Muscle layer of duodenum (tissue), 2 donors: ENCODE results near the gene FOXK1.

Experiments
- H3K27ac ChIP-seq: one replicate; pipeline ENCODE4 v1.7.0; 2013; ENCODE audit warnings: mild to moderate bottlenecking, low read length
- H3K27me3 ChIP-seq: one replicate; pipeline ENCODE4 v1.7.0; 2013; ENCODE audit warnings: low read depth, mild to moderate bottlenecking, control low read depth, low read length
- H3K36me3 ChIP-seq, 2 donors: one replicate each; pipeline ENCODE4 v1.7.0; 2013; ENCODE audit warnings: low read length in 2 of 2, control low read depth in 1 of 2, mild to moderate bottlenecking in 1 of 2; ENCODE audit not compliant: insufficient read depth in 2 of 2, control insufficient read depth in 1 of 2
- H3K4me1 ChIP-seq, 2 donors: one replicate each; pipeline ENCODE4 v1.7.0; 2013; ENCODE audit warnings: low read length in 2 of 2, mild to moderate bottlenecking in 2 of 2, control low read depth in 1 of 2, moderate library complexity in 1 of 2; ENCODE audit not compliant: insufficient read depth in 2 of 2, control insufficient read depth in 1 of 2
- H3K4me3 ChIP-seq, 2 donors: one replicate each; pipeline ENCODE4 v1.7.0; 2013; ENCODE audit warnings: low read length in 2 of 2, low read depth in 1 of 2, mild to moderate bottlenecking in 1 of 2
- H3K9me3 ChIP-seq, 2 donors: one replicate each; pipeline ENCODE4 v1.7.0; 2013; ENCODE audit warnings: low read length in 2 of 2, control low read depth in 1 of 2, mild to moderate bottlenecking in 1 of 2; ENCODE audit not compliant: control insufficient read depth in 1 of 2
- donor health status: healthy.

FOXK1 gene

GRCh38 chr7:4650433-4651047 is 31.6 kb upstream of the FOXK1 start:
- H3K27me3 ChIP-seq = no peaks in the 10 kb centered on the region
- H3K9me3 ChIP-seq = peaks cover 0 to 5% of the 10 kb centered on the region in 2 donors
- H3K4me1 ChIP-seq = peaks cover 0 to 12% of the 10 kb centered on the region in 2 donors
- peak overlapping the region; percentile 16 for H3K27ac ChIP-seq
- H3K4me3 ChIP-seq = no peak overlapping the region
- H3K36me3 ChIP-seq = no peaks in the 10 kb centered on the region

DNA sequence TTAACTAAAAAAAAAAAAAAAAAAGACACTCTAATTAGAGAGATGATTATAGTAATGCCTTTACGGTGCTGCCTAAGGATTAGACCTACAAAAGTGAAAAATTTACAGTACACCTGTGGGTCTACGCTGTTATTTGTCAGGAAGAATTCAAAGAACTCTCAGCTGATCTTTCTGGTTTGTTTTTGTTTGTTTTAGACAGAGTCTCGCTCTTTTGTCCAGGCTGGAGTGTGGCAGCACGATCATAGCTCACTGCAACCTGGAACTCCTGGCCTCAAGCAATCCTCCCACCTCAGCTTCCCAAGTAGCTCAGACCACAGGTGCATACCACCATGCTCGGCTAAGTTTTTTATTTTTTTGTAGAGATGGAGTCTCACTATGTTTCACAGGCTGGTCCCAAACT is 28.3 kb upstream of the FOXK1 start:
- Histone ChIP-seq H3K4me3 (no peak overlapping the region), H3K36me3 (no peaks in the 10 kb centered on the region), H3K4me1 (peaks cover 0 to 12% of the 10 kb centered on the region in 2 donors), H3K27ac (no peak overlapping the region), H3K27me3 (no peaks in the 10 kb centered on the region), H3K9me3 (peaks cover 0 to 2% of the 10 kb centered on the region in 2 donors)

DNA sequence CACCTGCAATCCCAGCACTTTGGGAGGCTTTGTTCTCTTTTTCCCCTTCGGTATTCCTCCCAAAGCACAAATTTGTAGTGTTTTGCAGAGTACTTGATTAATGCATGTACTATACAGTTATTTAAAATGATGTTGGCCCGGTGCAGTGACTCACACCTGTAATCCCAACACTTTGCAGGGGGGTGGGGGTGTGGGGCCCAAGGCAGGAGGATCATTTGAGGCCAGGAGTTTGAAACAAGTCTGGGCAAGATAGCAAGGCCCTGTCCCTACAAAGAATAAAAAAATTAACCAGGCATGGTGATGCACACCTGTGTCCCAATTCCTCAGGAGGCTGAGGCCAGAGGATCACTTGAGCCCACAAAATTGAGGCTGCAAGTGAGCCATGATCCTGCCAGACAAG is 26.8 kb upstream of the FOXK1 start:
- peaks cover 0 to 5% of the 10 kb centered on the region in 2 donors for H3K9me3 ChIP-seq
- no peak overlapping the region for H3K4me3 ChIP-seq
- H3K4me1 ChIP-seq = peaks cover 0 to 11% of the 10 kb centered on the region in 2 donors

DNA sequence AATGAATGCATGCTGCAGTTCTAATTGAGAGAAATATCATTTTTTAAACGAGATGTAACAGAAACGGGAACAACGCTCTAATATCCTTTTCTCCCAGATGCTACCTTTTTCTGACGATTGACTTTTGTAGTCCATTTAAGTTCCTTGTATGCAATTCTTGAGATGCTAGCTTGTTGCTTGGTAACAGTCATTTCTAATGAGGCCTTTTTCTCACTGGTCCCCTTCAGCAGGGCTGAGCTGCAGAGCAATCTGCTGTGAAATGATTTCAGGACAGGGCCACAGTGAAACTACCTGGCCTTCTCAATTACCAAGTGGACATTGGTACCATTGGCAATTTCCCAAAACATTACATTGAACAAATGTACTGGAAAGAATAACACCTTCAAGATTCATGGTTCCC is 26.2 kb upstream of the FOXK1 start:
- H3K27ac ChIP-seq = no peak overlapping the region
- H3K36me3 ChIP-seq = no peaks in the 10 kb centered on the region
- H3K4me3 ChIP-seq = no peak overlapping the region
- no peaks in the 10 kb centered on the region for H3K27me3 ChIP-seq
- H3K4me1 ChIP-seq = peaks cover 0 to 5% of the 10 kb centered on the region in 2 donors
- H3K9me3 ChIP-seq = peaks cover 0 to 5% of the 10 kb centered on the region in 2 donors

More for the DNA sequence above, 26.8 kb upstream of the FOXK1 start:
- no peak overlapping the region for H3K27ac ChIP-seq
- H3K27me3 ChIP-seq = no peaks in the 10 kb centered on the region
- no peaks in the 10 kb centered on the region for H3K36me3 ChIP-seq

DNA sequence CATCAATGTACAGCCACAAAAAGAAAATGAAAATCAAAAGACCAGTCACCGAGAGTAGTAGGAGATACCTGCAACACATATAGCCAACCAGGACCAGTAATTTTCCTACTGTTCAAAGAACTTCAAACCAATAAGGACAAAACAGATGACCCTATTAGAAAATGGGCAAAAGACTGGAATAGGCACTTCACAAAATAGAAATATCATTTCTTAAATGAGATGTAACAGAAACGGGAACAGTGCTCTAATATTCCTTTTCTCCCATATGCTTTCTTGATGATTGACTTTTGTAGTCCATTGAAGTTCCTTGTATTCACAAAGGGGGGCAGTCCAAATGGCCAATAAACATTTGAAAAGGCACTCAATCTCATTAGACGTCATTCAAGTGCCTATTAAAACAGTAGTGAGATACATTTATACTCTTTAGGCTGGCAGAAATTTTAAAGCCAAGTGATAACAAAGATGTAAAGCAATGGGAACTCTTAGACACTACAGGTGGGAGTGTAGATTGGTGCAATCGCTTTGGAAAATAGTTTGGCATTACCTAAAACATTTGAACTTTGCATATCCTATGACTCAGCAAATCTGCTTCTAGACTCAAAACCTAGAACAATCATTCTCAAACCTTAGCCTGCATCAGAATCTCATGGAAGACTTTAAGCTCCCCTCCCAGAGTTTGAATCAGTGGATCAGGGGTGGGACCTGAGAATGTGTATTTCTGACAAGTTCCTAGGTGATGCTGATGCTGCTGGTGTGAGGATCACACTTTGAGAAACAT is 24.3 kb upstream of the FOXK1 start:
- Histone ChIP-seq H3K4me3 (no peak overlapping the region), H3K36me3 (no peaks in the 10 kb centered on the region), H3K27ac (no peak overlapping the region), H3K4me1 (peaks cover 0 to 9% of the 10 kb centered on the region in 2 donors), H3K27me3 (no peaks in the 10 kb centered on the region), H3K9me3 (peaks cover 0 to 5% of the 10 kb centered on the region in 2 donors)

DNA sequence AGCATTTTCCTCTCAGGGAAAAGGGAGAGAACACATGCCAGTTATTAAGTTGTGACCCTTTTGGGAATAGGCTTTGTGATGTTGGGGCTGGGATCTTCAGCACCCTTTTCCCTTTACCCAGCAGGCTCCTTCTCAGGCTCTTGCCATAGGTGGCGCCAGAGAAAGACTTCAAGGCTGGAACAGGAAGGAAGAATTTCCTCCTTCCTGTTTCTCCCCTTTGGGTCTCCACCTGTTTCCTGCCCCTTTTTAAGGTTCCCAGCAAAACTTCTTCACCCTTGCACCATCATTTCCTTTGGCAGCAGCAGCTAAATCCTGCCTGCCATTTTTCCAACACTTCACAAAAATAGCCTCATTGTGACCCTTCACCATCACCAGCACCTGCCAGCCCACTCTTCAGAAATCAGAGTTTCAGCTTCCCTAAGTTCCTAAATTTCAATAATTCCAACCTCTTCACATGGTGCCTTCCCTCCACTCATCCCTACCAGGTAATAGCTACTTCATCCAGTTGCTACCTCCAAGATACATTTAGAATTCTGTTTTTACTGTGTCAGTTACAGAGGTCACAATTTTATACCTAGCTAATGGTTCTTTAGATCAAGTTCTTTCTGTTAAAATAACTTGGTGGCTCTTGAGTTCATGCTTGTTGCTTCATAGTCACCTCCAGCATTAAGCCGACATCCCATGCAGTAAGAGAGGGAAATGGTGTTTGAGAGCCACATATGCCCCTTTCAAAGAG is 22.4 kb upstream of the FOXK1 start:
- no peaks in the 10 kb centered on the region for H3K27me3 ChIP-seq
- H3K36me3 ChIP-seq = no peaks in the 10 kb centered on the region
- H3K27ac ChIP-seq = no peak overlapping the region
- peaks cover 0 to 5% of the 10 kb centered on the region in 2 donors for H3K9me3 ChIP-seq
- no peak overlapping the region for H3K4me3 ChIP-seq
- H3K4me1 ChIP-seq = peaks cover 0 to 9% of the 10 kb centered on the region in 2 donors

- peaks cover 0 to 5% of the 10 kb centered on the region in 2 donors for H3K9me3 ChIP-seq
- no peaks in the 10 kb centered on the region for H3K27me3 ChIP-seq
- no peak overlapping the region for H3K27ac ChIP-seq
- H3K4me3 ChIP-seq = no peak overlapping the region
- peaks cover 0 to 9% of the 10 kb centered on the region in 2 donors for H3K4me1 ChIP-seq
- H3K36me3 ChIP-seq = no peaks in the 10 kb centered on the region
Measured at GRCh38 chr7:4661871-4662270, 20.2 kb upstream of the FOXK1 start.

DNA sequence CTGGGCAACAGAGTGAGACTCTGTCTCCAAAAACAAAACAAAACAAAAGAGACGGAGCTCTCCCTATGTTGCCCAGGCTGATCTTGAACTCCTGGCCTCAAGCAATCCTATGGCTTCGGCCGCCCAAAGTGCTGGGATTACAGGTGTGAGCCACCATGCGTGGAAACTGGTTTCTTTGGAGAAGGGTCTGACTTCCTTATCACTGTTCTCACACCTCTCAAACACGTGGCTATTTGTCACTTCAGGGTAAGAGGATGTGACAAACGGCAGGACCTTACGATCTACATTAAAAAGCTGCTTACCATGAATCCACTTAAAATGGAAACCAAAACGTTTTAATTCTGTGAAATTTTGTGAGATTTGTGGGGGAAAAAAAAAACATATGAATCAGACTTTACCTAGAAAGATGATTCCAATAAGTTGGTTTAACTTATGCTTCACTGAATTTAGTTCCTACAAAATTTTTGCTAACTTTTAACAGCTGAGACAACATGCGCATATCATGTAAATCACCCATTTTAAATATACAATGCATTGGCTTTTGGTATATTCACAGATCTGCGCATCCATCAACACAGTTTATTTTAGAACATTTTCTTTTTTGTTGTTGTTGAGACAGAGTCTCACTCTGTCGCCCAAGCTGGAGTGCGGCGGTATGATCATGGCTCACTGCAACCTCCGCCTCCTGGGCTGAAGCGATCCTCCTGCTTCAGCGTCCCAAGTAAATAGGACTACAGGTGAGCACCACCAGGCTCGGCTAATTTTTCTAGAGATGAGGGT is 18.7 kb upstream of the FOXK1 start:
- no peaks in the 10 kb centered on the region for H3K27me3 ChIP-seq
- peaks cover 0 to 5% of the 10 kb centered on the region in 2 donors for H3K9me3 ChIP-seq
- H3K4me3 ChIP-seq = no peak overlapping the region
- H3K36me3 ChIP-seq = no peaks in the 10 kb centered on the region
- H3K4me1 ChIP-seq = peaks cover 0 to 14% of the 10 kb centered on the region in 2 donors
- no peak overlapping the region for H3K27ac ChIP-seq

DNA sequence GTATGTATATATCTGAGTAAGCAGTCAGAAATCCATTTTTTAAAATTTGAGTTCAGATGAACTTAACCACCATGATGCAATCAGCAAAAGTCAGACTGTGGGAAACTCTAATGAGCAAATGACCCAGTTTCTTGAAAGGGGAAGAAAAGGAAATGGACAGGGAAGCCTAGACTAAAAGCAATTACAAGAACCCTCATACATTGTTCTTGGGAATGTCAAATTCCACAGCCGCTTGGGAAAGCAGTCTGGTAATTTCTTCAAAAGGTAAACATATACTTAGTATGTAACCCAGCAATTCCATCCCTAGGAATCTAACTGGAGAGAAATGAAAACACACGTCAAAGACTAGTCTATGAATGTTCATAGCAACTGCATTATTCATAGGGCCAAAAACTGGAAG is 16.4 kb upstream of the FOXK1 start:
- no peaks in the 10 kb centered on the region for H3K36me3 ChIP-seq
- H3K9me3 ChIP-seq = no peaks in the 10 kb centered on the region
- H3K4me1 ChIP-seq = peaks cover 0 to 18% of the 10 kb centered on the region in 2 donors
- H3K27ac ChIP-seq = peak overlapping the region; percentile 63
- H3K27me3 ChIP-seq = no peaks in the 10 kb centered on the region
- no peak overlapping the region for H3K4me3 ChIP-seq

DNA sequence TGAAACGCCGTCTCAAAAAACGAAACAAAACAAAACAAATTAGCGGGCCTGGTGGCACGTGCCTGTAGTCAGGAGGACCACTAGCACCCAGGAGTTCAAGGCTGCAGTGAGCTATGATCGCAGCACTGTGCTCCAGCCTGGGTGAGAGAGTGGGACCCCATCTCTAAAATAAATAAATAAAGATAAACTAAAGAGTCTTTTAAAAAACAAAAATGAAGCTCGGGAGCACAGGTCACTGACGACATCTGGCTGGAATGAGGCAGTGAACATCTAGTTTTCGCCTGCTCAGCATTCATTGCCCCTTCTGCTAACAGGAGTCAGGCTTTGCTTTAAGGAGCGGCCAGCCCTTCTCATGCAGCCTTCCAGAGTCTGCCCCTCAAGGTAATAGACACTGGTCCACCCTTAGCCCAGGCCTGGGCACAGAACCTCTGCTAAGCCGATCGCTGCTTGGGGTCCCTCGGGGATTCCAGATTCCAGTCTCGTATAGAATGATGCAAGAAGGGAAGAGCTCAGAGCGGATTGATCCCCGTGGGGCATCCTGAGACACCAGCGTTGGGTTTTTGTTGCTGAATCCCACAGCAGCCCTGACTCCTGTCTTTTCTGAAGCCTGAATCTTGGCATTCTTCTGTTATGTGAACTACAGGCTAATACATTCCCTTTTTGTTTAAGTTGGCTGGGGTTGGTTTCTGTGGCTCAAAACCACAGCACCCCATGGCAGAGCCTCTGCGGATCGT is 14.2 kb upstream of the FOXK1 start:
- no peak overlapping the region for H3K4me3 ChIP-seq
- H3K9me3 ChIP-seq = no peaks in the 10 kb centered on the region
- no peak overlapping the region for H3K27ac ChIP-seq

More for the DNA sequence above, 14.2 kb upstream of the FOXK1 start:
- Histone ChIP-seq H3K4me1 (peaks cover 0 to 9% of the 10 kb centered on the region in 2 donors), H3K36me3 (no peaks in the 10 kb centered on the region), H3K27me3 (no peaks in the 10 kb centered on the region)
